ENCODE results near the gene CLDN3.
"Not testable (repeated sequence)": the region's sequence is repeated elsewhere in the genome, so short reads cannot be mapped to it uniquely, and the experiment has no call there.

The CLDN3 gene

GRCh38 chr7:73734619-73735527, 35.2 kb downstream of the CLDN3 start:
- DNase-seq: peak; percentile 84 to 92

GRCh38 chr7:73732397-73732796, 37.7 kb downstream of the CLDN3 start:
- DNase-seq: no peak

GRCh38 chr7:73730485-73730884, 39.6 kb downstream of the CLDN3 start:
- DNase-seq: no peak

GRCh38 chr7:73728551-73728950, 41.5 kb downstream of the CLDN3 start:
- DNase-seq: no peak

- DNase-seq: no peak
Measured at GRCh38 chr7:73727952-73728351, 42.1 kb downstream of the CLDN3 start.

- DNase-seq: no peak
Measured at GRCh38 chr7:73726083-73726466, 44.0 kb downstream of the CLDN3 start.

- no peak for DNase-seq
Measured at GRCh38 chr7:73723813-73724212, 46.3 kb downstream of the CLDN3 start.

- no peak for DNase-seq
Measured at GRCh38 chr7:73722785-73723184, 47.3 kb downstream of the CLDN3 start.

- not testable (repeated sequence) for DNase-seq
Measured at GRCh38 chr7:73722182-73722581, 47.9 kb downstream of the CLDN3 start.

- no peak for DNase-seq
Measured at GRCh38 chr7:73721377-73721817, 48.7 kb downstream of the CLDN3 start.

- not testable (repeated sequence) for DNase-seq
Measured at GRCh38 chr7:73720443-73720842, 49.6 kb downstream of the CLDN3 start.

- no peak for DNase-seq
Measured at GRCh38 chr7:73719806-73720169, 50.3 kb downstream of the CLDN3 start.

Measured in CD4-positive, alpha-beta T cell treated with Interferon alpha-2 for 1 hour (primary cell).